ENCODE data around the gene PLEKHG4B. TPM values are rescaled to one million over a fixed set of nuclear protein-coding genes. Genes with fewer than 3 reads are reported as not detected.

PLEKHG4B gene
- total and polyA plus RNA-seq, 2 of the 4 experiments (the other 2 are of a cell fraction): 1.1 TPM

- Histone ChIP-seq H3K36me3 (ENCODE audit: control insufficient read depth, insufficient read depth, low read length) (no peaks in the 10 kb centered on the region), H2BK20ac (ENCODE audit: low read depth, low read length) (no peak overlapping the region), H2BK5ac (ENCODE audit: low read depth, low read length, poor library complexity, severe bottlenecking) (no peak overlapping the region), H3K4me2 (ENCODE audit: low read depth, low read length) (no peak overlapping the region), H3K9ac (ENCODE audit: low read depth, low read length) (no peak overlapping the region), H3K79me1 (ENCODE audit: low read depth in 1 of 2, low read length in 2 of 2) (no peaks in the 10 kb centered on the region), H3K9me3 (ENCODE audit: control insufficient read depth, insufficient read depth, low read length) (no peaks in the 10 kb centered on the region), H2AK9ac (replicated peaks; ENCODE audit: low read depth, low read length, poor library complexity) (no peak overlapping the region), H3K4me3 (ENCODE audit: insufficient read depth, low read depth, low read length) (no peak overlapping the region), H3K14ac (replicated peaks; ENCODE audit: low read depth, low read length) (no peak overlapping the region), H4K91ac (ENCODE audit: insufficient read depth, low read depth, low read length) (no peak overlapping the region), H3K18ac (ENCODE audit: low read depth, low read length) (no peak overlapping the region), H2BK120ac (ENCODE audit: low read depth, low read length) (no peak overlapping the region), H3K23ac (ENCODE audit: low read depth, low read length) (no peak overlapping the region), H4K8ac (ENCODE audit: low read depth in 2 of 2, low read length in 2 of 2) (no peak overlapping the region), H3K4ac (ENCODE audit: low read depth, low read length) (no peak overlapping the region), H3K4me1 (ENCODE audit: control insufficient read depth, insufficient read depth, low read length) (no peaks in the 10 kb centered on the region), H2BK15ac (ENCODE audit: low read depth, low read length) (no peak overlapping the region), H2AFZ (replicated peaks; ENCODE audit: low read length, poor library complexity) (no peak overlapping the region), H4K20me1 (ENCODE audit: insufficient read depth, low read length) (no peaks in the 10 kb centered on the region), H3K9me1 (ENCODE audit: insufficient read depth, low read length) (0 out of 2 replicates have a peak, but pooled peaks cover 2% of the 10 kb centered on the region), H3K27me3 (ENCODE audit: control insufficient read depth, insufficient read depth, low read length) (peaks cover 16% of the 10 kb centered on the region), H4K5ac (ENCODE audit: low read depth, low read length) (no peak overlapping the region), H3K56ac (ENCODE audit: extremely low read depth, insufficient read depth, low read length) (no peak overlapping the region), H2AK5ac (ENCODE audit: low read depth, low read length) (no peak overlapping the region), H3K27ac (ENCODE audit: insufficient read depth, low read length) (no peak overlapping the region)
- ChIA-PET POLR2A (ENCODE audit: unreplicated experiment) (no interaction called here), CTCF (no interaction called here)
- TF ChIP-seq SMC3 (IDR thresholded peaks at IDR 0.05; ENCODE audit: low read depth, low read length): no peak
- TF ChIP-seq USF2 (IDR thresholded peaks at IDR 0.05; ENCODE audit: low read depth, low read length): no peak
- no peak for TF ChIP-seq ELK1 (IDR thresholded peaks at IDR 0.05; ENCODE audit: borderline replicate concordance, low read depth, low read length)
- TF ChIP-seq CTCF (conservative IDR thresholded peaks at IDR 0.05; ENCODE audit: low read depth, low read length): no peak
- TF ChIP-seq MAZ (IDR thresholded peaks at IDR 0.05; ENCODE audit: borderline replicate concordance, low read depth, low read length): no peak
- no peak for TF ChIP-seq RCOR1 (IDR thresholded peaks at IDR 0.05; ENCODE audit: insufficient replicate concordance, low read length)
- TF ChIP-seq NFE2L2 (IDR thresholded peaks at IDR 0.05; ENCODE audit: low read depth, low read length): no peak
- TF ChIP-seq POLR2A (IDR thresholded peaks at IDR 0.05; ENCODE audit: low read depth, low read length): no peak
- TF ChIP-seq CHD1 (IDR thresholded peaks at IDR 0.05; ENCODE audit: low read depth, low read length): no peak
- TF ChIP-seq MXI1 (IDR thresholded peaks at IDR 0.05; ENCODE audit: borderline replicate concordance, low read depth, low read length): no peak
- DNase-seq (no peak), ATAC-seq (ENCODE audit: low read depth) (no peak)
- intact Hi-C loops (cut with micrococcal nuclease): no loop called here
- no TSS peak for BruUV-seq (replicated peaks)
- 88% methylated on average over 9 of the region's 12 CpGs; no CpG with 5 or more reads in 1 of the 2 experiments for WGBS, 2 experiments (ENCODE audit: extremely low coverage in 2 of 2, insufficient read length in 1 of 2)
- in situ Hi-C loops (cut with MboI; ENCODE audit: low sequenced_read_pairs): no loop called here
- dilution Hi-C loops (cut with HindIII; ENCODE audit: low sequenced_read_pairs, unreplicated experiment): no loop called here
Measured at GRCh38 chr5:182126-182525, 90.2 kb downstream of the PLEKHG4B start.

Measured in IMR-90 (cell line).